Inflammatory macrophage treated with lipopolysaccharide for 4 hours (primary cell): Measurements from ENCODE around the gene SLC39A7.

Experiments used
- DNase-seq: peaks from one replicate; pipeline ENCODE4 v3.0.0-alpha.2; 2020

The SLC39A7 gene

GRCh38 chr6:33170176-33171015 lies 30.3 kb upstream of the SLC39A7 start:
- no peak for DNase-seq

GRCh38 chr6:33171016-33171879 lies 29.4 kb upstream of the SLC39A7 start:
- no peak for DNase-seq

GRCh38 chr6:33171880-33172687 lies 28.6 kb upstream of the SLC39A7 start:
- DNase-seq = no peak

- DNase-seq = peak; percentile 41
Observed at GRCh38 chr6:33172688-33173534, 27.8 kb upstream of the SLC39A7 start.

GRCh38 chr6:33173535-33174180 lies 27.0 kb upstream of the SLC39A7 start:
- DNase-seq = no peak

GRCh38 chr6:33174784-33175183 lies 25.9 kb upstream of the SLC39A7 start:
- DNase-seq = no peak

GRCh38 chr6:33175436-33176069 lies 25.1 kb upstream of the SLC39A7 start:
- DNase-seq = no peak

GRCh38 chr6:33176906-33177305 lies 23.8 kb upstream of the SLC39A7 start:
- DNase-seq = no peak

GRCh38 chr6:33177552-33178446 lies 22.9 kb upstream of the SLC39A7 start:
- no peak for DNase-seq

- no peak for DNase-seq
Observed at GRCh38 chr6:33178755-33179475, 21.8 kb upstream of the SLC39A7 start.

- DNase-seq = no peak
Observed at GRCh38 chr6:33181141-33181540, 19.5 kb upstream of the SLC39A7 start.

GRCh38 chr6:33183071-33183683 lies 17.5 kb upstream of the SLC39A7 start:
- peak; percentile 26 for DNase-seq

- DNase-seq = no peak
Observed at GRCh38 chr6:33185190-33185589, 15.5 kb upstream of the SLC39A7 start.

GRCh38 chr6:33185654-33186187 lies 14.9 kb upstream of the SLC39A7 start:
- no peak for DNase-seq

- no peak for DNase-seq
Observed at GRCh38 chr6:33187809-33188208, 12.9 kb upstream of the SLC39A7 start.

- DNase-seq = no peak
Observed at GRCh38 chr6:33189164-33189563, 11.5 kb upstream of the SLC39A7 start.

GRCh38 chr6:33189625-33190448 lies 10.8 kb upstream of the SLC39A7 start:
- no peak for DNase-seq
